Neural cell (in vitro differentiated cells): Measurements from ENCODE around the gene FAM32A. TPM values are rescaled to one million over a fixed set of nuclear protein-coding genes. Genes with fewer than 3 reads are reported as not detected.

Source experiments
- H2AFZ ChIP-seq: fragments of 200-600, 300-800 bp; sonication (generic), shearing (Covaris generic); 2 replicates; pipeline ENCODE4 v1.6.0; 2014; ENCODE audit warnings: low read depth, mild to moderate bottlenecking, antibody characterized with exemption, low read length, moderate library complexity
- H3F3A ChIP-seq: fragments of 200-600 bp; shearing (Covaris generic); 2 replicates; pipeline ENCODE4 v1.6.1; 2016; ENCODE audit warnings: mild to moderate bottlenecking, moderate library complexity, mixed read lengths, antibody characterized with exemption, low read length; ENCODE audit not compliant: insufficient read depth, poor library complexity, severe bottlenecking
- H3K27ac ChIP-seq: fragments of 200-600, 300-800 bp; sonication (generic), shearing (Covaris generic); 2 replicates; pipeline ENCODE4 v1.5.1; 2014; ENCODE audit warnings: mild to moderate bottlenecking, low read length, moderate library complexity
- H3K27me3 ChIP-seq: fragments of 300-800, 200-600 bp; sonication (generic), shearing (Covaris generic); 2 replicates; pipeline ENCODE4 v1.6.0; 2014; ENCODE audit warnings: mild to moderate bottlenecking, low read depth, low read length, moderate library complexity; ENCODE audit not compliant: insufficient read depth
- H3K36me3 ChIP-seq: fragments of 300-800, 200-600 bp; sonication (generic), shearing (Covaris generic); 2 replicates; pipeline ENCODE4 v1.5.1; 2014; ENCODE audit warnings: mild to moderate bottlenecking, antibody characterized with exemption, low read length, moderate library complexity; ENCODE audit not compliant: insufficient read depth
- H3K4me2 ChIP-seq: fragments of 300-800, 200-600 bp; sonication (generic), shearing (Covaris generic); 2 replicates; pipeline ENCODE4 v1.6.0; 2014; ENCODE audit warnings: mild to moderate bottlenecking, low read length
- H3K4me3 ChIP-seq: fragments of 300-800, 200-600 bp; sonication (generic), shearing (Covaris generic); 2 replicates; pipeline ENCODE4 v1.5.1; 2014; ENCODE audit warnings: mild to moderate bottlenecking, low read length, moderate library complexity
- H3K79me2 ChIP-seq: fragments of 200-600 bp; shearing (Covaris generic); replicated peaks from 2 replicates; pipeline ENCODE4 v1.6.0; 2014; ENCODE audit warnings: mild to moderate bottlenecking, low read length, moderate library complexity; ENCODE audit not compliant: insufficient read depth
- H3K9ac ChIP-seq: fragments of 300-800, 200-600 bp; sonication (generic), shearing (Covaris generic); 2 replicates; pipeline ENCODE4 v1.6.1; 2016; ENCODE audit warnings: mild to moderate bottlenecking, low read length, mixed read lengths
- H3K9me2 ChIP-seq: fragments of 200-600 bp; shearing (Covaris generic); 2 replicates; pipeline ENCODE4 v1.6.1; 2016; ENCODE audit warnings: mild to moderate bottlenecking, low read length, mixed read lengths; ENCODE audit not compliant: insufficient read depth
- H3K9me3 ChIP-seq: fragments of 200-600, 300-800 bp; sonication (generic), shearing (Covaris generic); 2 replicates; pipeline ENCODE4 v1.6.1; 2016; ENCODE audit warnings: mild to moderate bottlenecking, mixed run types, low read length, moderate library complexity, mixed read lengths
- H4K20me1 ChIP-seq: fragments of 200-600 bp; shearing (Covaris generic); 2 replicates; pipeline ENCODE4 v1.6.1; 2016; ENCODE audit warnings: mild to moderate bottlenecking, mixed run types; ENCODE audit not compliant: insufficient read depth
- CTCF ChIP-seq: fragments of 450-650 bp; IDR thresholded peaks from 2 replicates; pipeline ENCODE4 v1.5.1; 2014; ENCODE audit warnings: antibody characterized with exemption, mild to moderate bottlenecking, moderate library complexity; ENCODE audit not compliant: poor library complexity, severe bottlenecking
- EP300 ChIP-seq: fragments of 450-650 bp; conservative IDR thresholded peaks from 2 replicates; pipeline ENCODE4 v1.6.1; 2014; ENCODE audit warnings: antibody characterized with exemption, mild to moderate bottlenecking, moderate library complexity; ENCODE audit not compliant: poor library complexity, severe bottlenecking
- EZH2 ChIP-seq: fragments of 200-600, 300-800 bp; shearing (Covaris generic), sonication (generic); IDR thresholded peaks from 2 replicates; pipeline ENCODE4 v1.6.1; 2014; ENCODE audit warnings: antibody characterized with exemption, low read length, borderline replicate concordance, mild to moderate bottlenecking; ENCODE audit not compliant: insufficient read depth, poor library complexity, severe bottlenecking
- MXI1 ChIP-seq: fragments of 450-650 bp; conservative IDR thresholded peaks from 2 replicates; pipeline ENCODE4 v1.6.1; 2014; ENCODE audit warnings: antibody characterized with exemption, mild to moderate bottlenecking; ENCODE audit not compliant: poor library complexity, severe bottlenecking
- POLR2AphosphoS5 ChIP-seq: IDR thresholded peaks from 2 replicates; pipeline ENCODE4 v1.6.1; 2012
- RAD21 ChIP-seq: fragments of 450-650 bp; conservative IDR thresholded peaks from 2 replicates; pipeline ENCODE4 v1.6.1; 2014; ENCODE audit warnings: antibody characterized with exemption, mild to moderate bottlenecking, moderate library complexity
- REST ChIP-seq: IDR thresholded peaks from 2 replicates; pipeline ENCODE4 v1.6.1; 2012; ENCODE audit warnings: borderline replicate concordance
- SMC3 ChIP-seq: fragments of 450-650 bp; conservative IDR thresholded peaks from 2 replicates; pipeline ENCODE4 v1.6.1; 2014; ENCODE audit warnings: antibody characterized with exemption, mild to moderate bottlenecking, moderate library complexity; ENCODE audit not compliant: poor library complexity
- TAF1 ChIP-seq: IDR thresholded peaks from 2 replicates; pipeline ENCODE4 v1.6.1; 2012; ENCODE audit warnings: low read depth
- polyA plus RNA-seq: library from polyadenylated mRNA; depleted of rRNA; stranded (reverse); fragments of >200 nt; gene quantifications from 2 replicates; pipeline ENCODE4 v1.2.3, GENCODE V29; 2014

The FAM32A gene
- polyA plus RNA-seq, 1 donor from 2014 or later = 545 TPM

DNA sequence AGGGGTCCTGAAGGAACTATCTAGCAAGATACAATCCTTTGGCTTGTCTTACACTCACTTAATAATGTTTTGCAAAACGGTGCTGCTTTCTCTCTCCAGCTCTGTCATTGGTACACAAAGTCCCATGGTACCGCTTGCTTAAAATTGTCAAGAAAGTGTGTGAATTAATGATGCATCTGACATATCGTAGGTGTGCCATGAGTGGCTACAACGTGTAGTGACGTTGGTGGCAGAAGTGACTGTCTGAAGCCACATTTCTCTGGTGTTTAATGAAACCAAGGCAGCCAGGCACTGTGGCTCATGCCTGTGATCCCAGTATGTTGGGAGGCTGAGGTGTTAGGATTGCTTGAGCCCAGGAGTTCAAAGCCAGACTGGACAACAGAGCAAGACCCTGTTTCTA is 39.1 kb upstream of the FAM32A start:
- H3K27ac ChIP-seq = no peak overlapping the region
- no peaks in the 10 kb centered on the region for H4K20me1 ChIP-seq
- no peaks in the 10 kb centered on the region for H3F3A ChIP-seq
- H3K9me2 ChIP-seq = no peaks in the 10 kb centered on the region
- H2AFZ ChIP-seq = no peak overlapping the region
- H3K79me2 ChIP-seq = no peaks in the 10 kb centered on the region
- no peaks in the 10 kb centered on the region for H3K9me3 ChIP-seq
- TF ChIP-seq POLR2AphosphoS5 = no peak
- TF ChIP-seq REST = no peak
- no peak for TF ChIP-seq MXI1
- no peak for TF ChIP-seq EP300
- TF ChIP-seq CTCF = no peak
- no peak for TF ChIP-seq TAF1
- no peak for TF ChIP-seq SMC3
- no peak for TF ChIP-seq RAD21
- TF ChIP-seq EZH2 = no peak
- no peaks in the 10 kb centered on the region for H3K36me3 ChIP-seq
- H3K4me2 ChIP-seq = no peak overlapping the region
- no peak overlapping the region for H3K9ac ChIP-seq
- H3K4me3 ChIP-seq = no peak overlapping the region
- H3K27me3 ChIP-seq = no peaks in the 10 kb centered on the region

- Histone ChIP-seq H3K27ac (no peak overlapping the region), H2AFZ (no peak overlapping the region), H4K20me1 (no peaks in the 10 kb centered on the region), H3K9ac (no peak overlapping the region), H3K27me3 (no peaks in the 10 kb centered on the region), H3K9me2 (no peaks in the 10 kb centered on the region), H3K79me2 (no peaks in the 10 kb centered on the region), H3K36me3 (no peaks in the 10 kb centered on the region), H3K4me3 (no peak overlapping the region), H3F3A (no peaks in the 10 kb centered on the region), H3K9me3 (no peaks in the 10 kb centered on the region), H3K4me2 (no peak overlapping the region)
- TF ChIP-seq TAF1 (no peak), EZH2 (no peak), POLR2AphosphoS5 (no peak), RAD21 (no peak), CTCF (no peak), MXI1 (no peak), SMC3 (no peak), EP300 (no peak), REST (no peak)
Measured at GRCh38 chr19:16148443-16149229, 36.6 kb upstream of the FAM32A start.
